T follicular helper cell (primary cell): ENCODE results near the gene ZNF169.
"Not testable (repeated sequence)": the region's sequence is repeated elsewhere in the genome, so short reads cannot be mapped to it uniquely, and the experiment has no call there.

Source experiments
- DNase-seq: peaks from one replicate; pipeline ENCODE4 v3.0.0-alpha.2; 2020; ENCODE audit warnings: low read depth

Gene ZNF169

GRCh38 chr9:94347451-94347850 lies 88.4 kb downstream of the ZNF169 start:
- not testable (repeated sequence) for DNase-seq

DNA sequence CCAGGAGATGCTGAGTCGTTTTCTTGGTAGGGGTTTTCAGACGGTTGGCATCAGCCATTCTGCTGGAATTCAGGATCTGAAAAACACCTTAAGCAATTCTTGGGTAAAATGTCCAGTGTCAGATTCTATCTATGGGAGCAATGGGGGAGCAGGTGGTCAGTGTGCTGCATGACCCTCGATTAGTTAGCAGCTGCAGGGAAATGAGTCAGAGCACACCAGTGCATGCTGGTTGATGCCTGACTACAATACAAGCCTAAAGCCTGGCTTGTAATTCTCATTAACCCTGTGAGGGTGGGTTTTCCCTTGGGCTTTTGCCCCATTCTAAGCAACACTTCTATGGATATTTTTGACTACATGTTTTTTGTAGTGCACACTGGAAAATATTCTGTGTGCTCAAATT lies 89.7 kb downstream of the ZNF169 start:
- not testable (repeated sequence) for DNase-seq
